ENCODE data around the gene TCF4.

The TCF4 gene

GRCh38 chr18:55525845-55526244, 62.1 kb downstream of the TCF4 start:
- H3F3A ChIP-seq (ENCODE audit: low read depth), result no peaks in the 10 kb centered on the region
- no peaks in the 10 kb centered on the region for H3K4me1 ChIP-seq (ENCODE audit: insufficient read depth, low read length, poor library complexity, severe bottlenecking)
- H2AFZ ChIP-seq (ENCODE audit: low read length), result no peak overlapping the region
- H3K9me2 ChIP-seq (replicated peaks; ENCODE audit: low read depth, low read length), result no peaks in the 10 kb centered on the region
- H3K79me2 ChIP-seq (ENCODE audit: insufficient read depth, low read length), result peaks cover 3% of the 10 kb centered on the region; the same call in 1 of the 2 replicates
- no peak for TF ChIP-seq CTCF (conservative IDR thresholded peaks at IDR 0.05; ENCODE audit: low read length)
- no peak for TF ChIP-seq EZH2phosphoT487 (IDR thresholded peaks at IDR 0.05; ENCODE audit: borderline replicate concordance)
- H3K36me3 ChIP-seq (ENCODE audit: insufficient read depth, low read length), result no peaks in the 10 kb centered on the region
- no peaks in the 10 kb centered on the region for H3K27me3 ChIP-seq (ENCODE audit: insufficient read depth, low read length, poor library complexity, severe bottlenecking)
- H3K9ac ChIP-seq (ENCODE audit: low read depth, low read length, poor library complexity, severe bottlenecking), result no peak overlapping the region
- H3K9me3 ChIP-seq (ENCODE audit: insufficient read depth, low read depth, low read length), result no peaks in the 10 kb centered on the region
- no peak overlapping the region for H3K4me3 ChIP-seq (ENCODE audit: low read length, poor library complexity, severe bottlenecking)
- no peaks in the 10 kb centered on the region for H4K20me1 ChIP-seq (ENCODE audit: insufficient read depth, low read length, poor library complexity, severe bottlenecking)
- no peak overlapping the region for H3K4me2 ChIP-seq (ENCODE audit: low read depth, low read length, poor library complexity, severe bottlenecking)

GRCh38 chr18:55524353-55525073, 63.5 kb downstream of the TCF4 start:
- Histone ChIP-seq H3K4me3 (ENCODE audit: low read length, poor library complexity, severe bottlenecking) (no peak overlapping the region), H3K27me3 (ENCODE audit: insufficient read depth, low read length, poor library complexity, severe bottlenecking) (no peaks in the 10 kb centered on the region), H3K9me2 (replicated peaks; ENCODE audit: low read depth, low read length) (no peaks in the 10 kb centered on the region), H3F3A (ENCODE audit: low read depth) (no peaks in the 10 kb centered on the region), H3K9me3 (ENCODE audit: insufficient read depth, low read depth, low read length) (no peaks in the 10 kb centered on the region), H3K4me1 (ENCODE audit: insufficient read depth, low read length, poor library complexity, severe bottlenecking) (no peaks in the 10 kb centered on the region), H2AFZ (ENCODE audit: low read length) (no peak overlapping the region), H3K9ac (ENCODE audit: low read depth, low read length, poor library complexity, severe bottlenecking) (no peak overlapping the region), H4K20me1 (ENCODE audit: insufficient read depth, low read length, poor library complexity, severe bottlenecking) (no peaks in the 10 kb centered on the region), H3K36me3 (ENCODE audit: insufficient read depth, low read length) (no peaks in the 10 kb centered on the region), H3K79me2 (ENCODE audit: insufficient read depth, low read length) (peaks cover 6% of the 10 kb centered on the region; the same call in 1 of the 2 replicates), H3K4me2 (ENCODE audit: low read depth, low read length, poor library complexity, severe bottlenecking) (no peak overlapping the region)
- TF ChIP-seq CTCF (conservative IDR thresholded peaks at IDR 0.05; ENCODE audit: low read length), result no peak
- TF ChIP-seq EZH2phosphoT487 (IDR thresholded peaks at IDR 0.05; ENCODE audit: borderline replicate concordance), result no peak

- H3K4me3 ChIP-seq (ENCODE audit: low read length, poor library complexity, severe bottlenecking), result no peak overlapping the region
- H4K20me1 ChIP-seq (ENCODE audit: insufficient read depth, low read length, poor library complexity, severe bottlenecking), result no peaks in the 10 kb centered on the region
- no peaks in the 10 kb centered on the region for H3K9me3 ChIP-seq (ENCODE audit: insufficient read depth, low read depth, low read length)
- H3K36me3 ChIP-seq (ENCODE audit: insufficient read depth, low read length), result no peaks in the 10 kb centered on the region
- no peaks in the 10 kb centered on the region for H3K9me2 ChIP-seq (replicated peaks; ENCODE audit: low read depth, low read length)
- H3K4me2 ChIP-seq (ENCODE audit: low read depth, low read length, poor library complexity, severe bottlenecking), result no peak overlapping the region
- no peaks in the 10 kb centered on the region for H3F3A ChIP-seq (ENCODE audit: low read depth)
- peaks cover 16% of the 10 kb centered on the region for H3K79me2 ChIP-seq (ENCODE audit: insufficient read depth, low read length)
- H3K27me3 ChIP-seq (ENCODE audit: insufficient read depth, low read length, poor library complexity, severe bottlenecking), result no peaks in the 10 kb centered on the region
- TF ChIP-seq CTCF (conservative IDR thresholded peaks at IDR 0.05; ENCODE audit: low read length) (no peak), EZH2phosphoT487 (IDR thresholded peaks at IDR 0.05; ENCODE audit: borderline replicate concordance) (no peak)
- H2AFZ ChIP-seq (ENCODE audit: low read length), result no peak overlapping the region
- no peak overlapping the region for H3K9ac ChIP-seq (ENCODE audit: low read depth, low read length, poor library complexity, severe bottlenecking)
- no peaks in the 10 kb centered on the region for H3K4me1 ChIP-seq (ENCODE audit: insufficient read depth, low read length, poor library complexity, severe bottlenecking)
These were observed 65.0 kb downstream of the TCF4 start for GRCh38 chr18:55523001-55523400.

Measured in Loucy (cell line).